Right lung (tissue), 5 donors: ENCODE results near the gene DAB2. TPM values are rescaled to one million over a fixed set of nuclear protein-coding genes. Genes with fewer than 3 reads are reported as not detected.
"Not testable (repeated sequence)": the region's sequence is repeated elsewhere in the genome, so short reads cannot be mapped to it uniquely, and the experiment has no call there.

Source experiments
- DNase-seq, 2 donors: peaks; one replicate each; pipeline ENCODE4 v3.0.0-alpha.2; 2013
- polyA plus RNA-seq, 5 donors: library from polyadenylated mRNA; unstranded; fragments of 120-200 nt; gene quantifications; one replicate each; pipeline versions ENCODE4 v1.2.1 to v1.2.3, GENCODE V29; 2013; ENCODE audit warnings: inconsistent platforms in 1 of 5, low replicate concordance in 1 of 5; ENCODE audit not compliant: insufficient read length in 5 of 5, insufficient read depth in 1 of 5

DAB2 gene
- polyA plus RNA-seq, 5 donors = 91.9 to 148 (median 101) TPM

DNA sequence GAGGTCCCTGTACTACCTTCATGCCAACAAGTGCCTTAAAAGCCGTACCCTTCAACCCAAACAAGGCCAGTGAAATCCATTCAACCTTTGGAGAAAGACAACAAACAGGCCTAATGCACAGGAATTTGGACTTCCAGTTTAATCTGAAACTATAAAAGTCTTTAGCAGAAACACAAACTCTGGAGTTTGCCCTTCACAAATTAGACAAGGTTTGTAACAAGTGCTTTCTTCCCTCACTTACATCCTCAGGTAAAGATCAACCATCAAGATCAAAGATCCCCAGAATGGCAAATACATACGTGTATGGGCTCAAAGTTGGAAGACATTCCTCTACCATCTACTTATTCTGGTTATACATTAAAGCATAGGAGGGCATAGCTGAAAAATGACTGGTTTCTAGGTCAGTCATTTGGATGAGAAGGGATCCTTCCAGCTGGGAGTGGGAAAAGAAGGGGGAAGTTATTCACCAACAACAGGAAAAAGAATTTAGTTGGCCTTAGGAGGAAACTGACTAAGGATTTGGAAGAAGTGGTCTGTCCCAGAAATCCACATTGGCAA lies 2.0 kb downstream of the DAB2 start:
- no peak for DNase-seq

DNA sequence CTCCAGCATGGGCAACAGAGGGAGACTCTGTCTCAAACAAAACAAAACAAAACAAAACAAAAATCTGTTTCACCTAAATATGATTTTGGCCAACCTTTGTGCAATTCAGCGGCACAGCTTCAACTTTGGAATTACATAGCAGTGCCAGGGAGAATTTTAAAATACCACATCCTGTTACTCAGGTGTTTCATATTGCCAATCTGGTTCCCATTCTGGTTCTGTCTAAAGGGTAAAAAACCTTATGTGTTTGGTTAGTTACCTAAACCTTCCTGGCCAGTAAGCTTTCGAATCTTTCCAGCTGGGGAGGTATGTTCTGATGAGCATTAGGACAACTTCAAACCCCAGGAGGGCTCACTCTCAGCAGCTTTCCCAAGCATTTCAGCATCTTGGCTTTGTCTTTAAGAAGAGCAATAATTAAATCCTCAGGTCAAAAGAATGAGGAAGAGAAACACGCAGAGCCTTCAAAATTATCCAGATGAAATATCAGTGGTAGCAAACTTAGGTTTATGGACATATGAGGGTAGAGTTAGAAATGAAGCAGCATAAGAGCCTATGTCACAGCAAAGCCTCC lies 2.7 kb downstream of the DAB2 start:
- no peak for DNase-seq

- DNase-seq = no peak
These were observed 4.2 kb downstream of the DAB2 start for GRCh38 chr5:39420482-39421145.

GRCh38 chr5:39419796-39420195 lies 5.0 kb downstream of the DAB2 start:
- DNase-seq = no peak

GRCh38 chr5:39417979-39418378 lies 6.8 kb downstream of the DAB2 start:
- no peak for DNase-seq

DNA sequence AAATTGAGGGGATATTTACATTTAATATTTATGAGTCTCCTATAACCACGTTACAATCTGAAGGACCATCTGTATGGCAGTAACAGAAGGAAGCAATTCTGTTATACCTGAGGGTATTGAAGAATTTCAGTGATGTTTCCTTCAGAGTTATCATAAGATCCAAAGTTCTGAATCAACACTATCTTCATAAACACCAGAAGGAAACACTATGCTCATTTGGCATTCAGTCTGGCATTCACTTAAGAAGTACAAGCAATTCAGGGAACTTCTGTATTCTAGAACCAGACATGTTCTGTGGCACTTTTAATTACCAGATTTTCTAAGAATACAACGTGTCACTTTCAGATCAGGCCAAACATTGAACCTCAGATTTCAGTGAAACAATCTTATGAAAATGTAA lies 9.6 kb downstream of the DAB2 start:
- DNase-seq = no peak

- no peak for DNase-seq
These were observed 10.4 kb downstream of the DAB2 start for GRCh38 chr5:39414426-39414825.

- no peak for DNase-seq
These were observed 11.0 kb downstream of the DAB2 start for GRCh38 chr5:39413771-39414170.

DNA sequence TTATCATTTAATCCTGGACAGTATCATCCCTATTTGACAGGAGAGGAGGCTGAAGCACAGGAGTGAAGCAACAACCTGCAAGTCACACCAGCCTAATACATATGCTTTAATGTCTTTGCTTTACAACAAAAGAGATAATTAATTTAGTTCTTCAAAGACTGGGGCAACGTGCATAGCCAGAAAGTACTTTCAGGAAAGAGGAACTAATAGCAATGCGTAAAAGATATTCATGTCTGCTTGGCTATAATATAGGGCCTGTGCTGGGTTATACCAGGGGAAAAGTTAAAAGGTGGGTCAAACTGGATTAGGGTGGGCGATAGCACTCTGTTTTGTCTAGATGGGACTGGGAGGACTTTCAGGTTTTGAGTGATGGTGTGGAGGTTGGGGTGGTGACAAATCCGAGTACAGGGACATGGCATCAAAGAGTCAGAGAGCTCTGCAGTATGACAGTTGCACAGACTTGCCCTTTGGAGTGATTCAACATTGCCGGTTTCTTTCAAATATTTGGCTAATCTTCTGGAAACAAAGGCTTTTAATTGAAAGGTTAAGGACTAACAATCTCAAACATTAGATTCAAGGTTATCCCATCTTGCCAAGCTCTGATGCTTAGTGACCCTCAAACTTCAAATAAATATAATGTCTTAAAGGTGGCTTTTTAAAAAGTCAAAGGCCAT lies 11.9 kb downstream of the DAB2 start:
- DNase-seq = no peak

DNA sequence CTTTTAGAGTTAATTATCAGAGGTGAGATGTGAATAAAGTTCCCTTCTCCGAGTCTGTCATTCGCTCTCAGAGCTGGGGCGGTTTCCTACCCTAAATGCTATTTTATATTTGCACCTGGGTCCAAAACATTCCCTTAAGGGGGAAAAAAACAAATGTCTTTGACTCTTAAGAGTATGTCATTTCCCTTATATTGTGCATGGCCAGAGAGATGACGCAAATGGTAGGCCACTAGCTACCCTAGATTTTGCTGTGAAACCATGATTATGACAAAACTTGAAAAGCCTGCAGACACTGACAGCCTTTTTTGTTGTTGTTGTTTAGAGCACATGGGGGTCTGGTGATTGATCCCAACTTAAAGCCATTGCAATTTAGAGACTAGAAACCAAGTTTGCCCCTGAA lies 12.8 kb downstream of the DAB2 start:
- DNase-seq = no peak

DNA sequence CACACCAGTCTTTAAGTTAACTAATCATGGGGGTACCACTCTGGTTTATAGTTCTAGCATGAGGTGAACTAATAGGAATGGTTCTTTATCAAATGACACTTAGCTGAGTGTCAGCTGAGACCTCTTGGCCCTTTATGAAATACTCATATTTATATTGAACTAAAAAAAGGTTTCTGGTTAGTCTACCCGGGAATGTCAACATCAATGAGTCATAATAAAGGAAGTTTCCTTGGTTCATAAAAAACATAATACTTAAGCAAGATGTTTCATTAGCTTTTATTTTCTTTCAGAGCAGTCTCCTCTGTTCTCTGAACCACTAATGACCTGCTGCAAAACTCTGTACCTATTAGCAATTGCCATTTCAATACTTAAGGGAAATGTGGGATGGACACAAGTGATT lies 13.7 kb downstream of the DAB2 start:
- DNase-seq = no peak

- no peak for DNase-seq
These were observed 15.7 kb downstream of the DAB2 start for GRCh38 chr5:39409033-39409432.

- DNase-seq = no peak
These were observed 19.5 kb downstream of the DAB2 start for GRCh38 chr5:39405083-39405843.

- not testable (repeated sequence) for DNase-seq
These were observed 21.0 kb downstream of the DAB2 start for GRCh38 chr5:39403761-39404160.

- DNase-seq = not testable (repeated sequence)
These were observed 22.6 kb downstream of the DAB2 start for GRCh38 chr5:39402140-39402539.

DNA sequence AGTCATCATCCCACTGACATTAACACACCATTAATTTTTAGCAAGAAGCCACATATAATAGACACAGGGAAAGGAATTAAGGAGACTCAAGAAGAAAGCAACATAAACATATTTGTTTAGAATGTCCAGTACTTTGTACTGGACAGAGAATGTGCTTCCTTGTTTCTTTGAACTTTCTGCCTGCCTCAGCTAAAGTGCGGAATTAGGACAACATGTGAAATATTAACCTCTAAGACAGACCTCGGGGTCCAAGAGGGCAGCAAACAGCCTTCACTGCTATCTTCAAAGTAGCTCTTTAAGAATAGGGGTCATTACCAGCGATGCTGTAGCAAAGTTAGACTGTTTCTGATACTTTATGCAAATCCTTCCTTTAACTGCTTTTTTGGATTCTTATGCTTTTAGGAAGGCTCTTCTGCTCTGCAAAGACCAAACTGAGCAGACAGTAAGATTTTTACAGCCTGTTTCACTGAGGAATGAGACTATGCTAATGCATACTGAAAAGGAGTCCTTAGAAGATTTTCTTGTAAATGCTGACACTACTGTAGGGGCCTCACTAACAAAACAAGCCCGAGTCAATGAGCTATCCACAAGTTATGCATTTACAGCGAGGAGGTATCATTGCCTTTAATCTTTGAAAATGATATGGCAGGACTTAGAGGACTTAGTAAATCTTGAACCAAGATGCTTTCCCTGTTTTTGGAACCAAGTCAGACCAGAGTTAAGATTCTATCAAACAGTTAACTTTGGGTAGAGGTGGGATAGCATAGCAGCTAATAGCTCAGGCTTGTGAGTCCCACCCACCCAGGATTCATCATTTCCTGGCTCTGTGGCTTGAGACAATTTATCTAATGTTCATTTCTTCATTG lies 23.8 kb downstream of the DAB2 start:
- DNase-seq = no peak

GRCh38 chr5:39399135-39400036 lies 25.4 kb downstream of the DAB2 start:
- no peak for DNase-seq

DNA sequence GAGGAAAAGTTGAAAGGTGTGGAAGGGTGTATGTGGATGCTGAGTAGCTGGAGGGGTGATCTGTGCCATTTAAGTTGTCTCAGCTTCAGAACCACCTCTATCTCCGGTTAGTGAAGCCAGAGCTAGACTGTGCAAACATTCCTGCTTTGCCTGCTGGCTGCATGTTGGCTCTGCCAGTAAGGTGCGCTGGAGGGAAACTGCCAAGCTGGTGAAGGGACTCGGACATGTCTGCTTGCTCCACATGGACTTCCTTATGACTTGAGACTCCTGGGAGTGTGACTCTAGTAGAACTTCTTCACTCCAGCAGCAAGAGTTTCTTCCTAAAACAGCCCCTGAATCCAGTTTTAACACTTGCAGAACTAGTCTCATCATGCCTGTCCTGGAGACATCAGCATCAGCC lies 27.9 kb downstream of the DAB2 start:
- no peak for DNase-seq

- DNase-seq = no peak
These were observed 29.3 kb downstream of the DAB2 start for GRCh38 chr5:39395521-39395920.

DNA sequence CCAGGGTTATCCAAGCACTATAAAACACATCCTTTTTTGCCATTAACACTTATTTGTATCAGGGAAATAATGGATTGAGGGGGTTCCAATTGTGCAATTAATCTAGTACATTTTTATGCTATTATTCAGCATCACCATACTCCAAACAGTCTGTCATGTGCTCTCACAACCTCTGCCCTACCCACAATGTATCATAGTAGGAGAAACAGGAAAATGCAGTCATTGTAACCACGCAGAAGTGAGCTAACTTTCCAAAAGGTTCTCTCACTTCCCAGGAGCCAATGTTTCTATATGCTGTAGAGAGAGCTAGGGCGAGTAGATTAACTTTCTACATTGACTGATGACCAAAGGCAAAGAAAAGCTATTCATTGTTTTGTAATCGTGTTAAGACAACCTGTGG lies 29.8 kb downstream of the DAB2 start:
- DNase-seq = no peak
